GM18867 (cell line): Measurements from ENCODE around the gene NOL8.

Experiments
- ATAC-seq: cut with Tn5 transposase; IDR thresholded peaks from one replicate; pipeline ENCODE4 v1.9.1; 2021; ENCODE audit warnings: mild to moderate bottlenecking, moderate library complexity; ENCODE audit not compliant: unreplicated experiment

The NOL8 gene

GRCh38 chr9:92325269-92325990 lies at the start of gene NOL8, which contains the start of gene CENPP:
Gene NOL8 (minus strand): TSS chr9:92325350. CDS start chr9:92324161, 1,189 bp downstream.
Gene CENPP (plus strand): TSS chr9:92325953.
- peak; percentile 95 for ATAC-seq

GRCh38 chr9:92373167-92373566 lies 48.0 kb upstream of the NOL8 start:
- ATAC-seq, result no peak

DNA sequence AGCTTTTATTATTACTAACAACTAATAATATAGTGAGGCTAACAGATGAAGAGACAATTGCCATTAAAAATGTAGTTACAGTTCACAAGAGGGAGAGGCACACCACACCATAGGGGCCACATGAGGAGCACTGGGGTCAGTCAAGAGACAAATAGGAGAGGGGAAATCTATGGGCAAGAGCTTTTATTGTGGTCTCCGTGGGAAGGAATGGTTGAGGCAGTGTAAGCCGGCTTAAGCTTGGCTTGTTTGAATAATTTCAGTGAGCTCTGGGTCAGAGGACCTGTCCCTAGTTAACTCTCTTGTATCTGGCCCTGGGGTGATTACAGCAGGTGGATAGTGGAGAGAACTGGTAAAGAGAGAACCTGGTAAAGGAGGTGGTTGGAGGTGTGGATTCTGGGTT lies 43.9 kb upstream of the NOL8 start:
- ATAC-seq, result no peak

DNA sequence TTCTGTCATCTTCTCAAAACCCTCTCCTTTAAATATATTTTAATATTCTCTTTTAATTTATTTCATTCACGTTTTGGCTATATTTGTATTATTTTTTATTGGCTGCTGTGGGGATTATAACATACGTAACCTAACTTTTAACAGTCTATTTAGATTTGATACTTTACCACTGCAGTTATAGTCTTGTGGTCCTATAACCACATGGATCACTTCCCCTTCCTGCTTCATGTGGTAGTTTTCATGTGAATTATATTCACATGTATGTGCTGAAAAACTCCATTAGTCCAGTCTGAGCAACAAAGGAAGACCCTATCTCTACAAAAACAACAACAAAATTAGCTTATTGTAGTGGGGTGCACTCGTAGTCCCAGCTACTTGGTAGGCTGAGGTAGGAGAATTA lies 34.9 kb upstream of the NOL8 start:
- ATAC-seq, result no peak

DNA sequence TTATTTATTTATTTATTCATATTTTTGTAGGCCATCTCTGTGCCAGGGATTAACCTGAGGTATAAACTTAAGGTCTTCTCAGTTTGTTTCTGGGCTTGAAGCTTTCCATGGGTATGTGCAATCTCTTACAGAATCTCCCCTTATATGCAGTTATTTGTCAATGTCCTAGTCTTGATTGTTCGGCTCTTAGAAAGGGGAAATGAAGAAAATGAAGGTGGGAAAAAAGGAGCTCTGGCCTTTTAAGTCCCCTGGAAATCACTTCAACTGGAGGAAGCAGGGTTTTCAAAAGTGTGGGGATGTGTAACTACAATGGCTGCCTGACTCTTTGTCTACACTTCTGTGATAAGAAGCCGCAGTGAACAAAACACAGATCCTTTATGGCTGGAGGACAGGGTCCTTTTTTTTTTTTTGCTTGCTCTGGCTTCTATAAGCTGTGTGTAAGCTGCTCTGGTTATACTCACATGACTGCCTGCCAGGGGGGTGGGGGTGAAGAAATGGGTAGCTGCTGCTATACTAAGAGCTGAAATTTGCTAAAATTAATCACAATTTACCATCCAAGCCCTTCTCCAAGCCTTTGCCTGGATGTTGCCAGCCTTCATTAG lies 34.3 kb upstream of the NOL8 start:
- no peak for ATAC-seq

- no peak for ATAC-seq
Observed at GRCh38 chr9:92353051-92353450, 27.9 kb upstream of the NOL8 start.

GRCh38 chr9:92350740-92351133 lies 25.6 kb upstream of the NOL8 start:
- no peak for ATAC-seq

GRCh38 chr9:92349771-92350739 lies 24.9 kb upstream of the NOL8 start:
- ATAC-seq, result no peak

DNA sequence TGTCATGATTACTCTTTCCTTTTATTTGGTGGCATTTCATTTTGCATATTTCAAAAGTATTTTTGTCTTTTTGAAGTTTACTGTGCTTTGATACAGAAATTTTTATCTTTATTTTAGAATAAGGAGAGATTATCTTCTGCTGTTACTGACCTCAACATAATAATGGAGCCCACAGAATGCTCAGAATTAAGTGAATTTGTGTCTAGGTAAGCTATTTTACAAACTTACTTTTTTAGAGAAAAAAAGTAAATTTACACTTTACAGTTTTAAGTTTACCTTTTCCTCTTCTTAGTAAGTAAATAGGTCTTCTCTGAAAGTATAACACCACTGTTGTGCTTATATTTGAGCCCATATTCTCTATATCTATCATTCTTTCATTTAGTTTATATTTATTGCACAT lies 20.4 kb upstream of the NOL8 start:
- ATAC-seq, result no peak

GRCh38 chr9:92342825-92343488 lies 17.8 kb upstream of the NOL8 start:
- no peak for ATAC-seq

- ATAC-seq, result no peak
Observed at GRCh38 chr9:92341578-92341977, 16.4 kb upstream of the NOL8 start.

DNA sequence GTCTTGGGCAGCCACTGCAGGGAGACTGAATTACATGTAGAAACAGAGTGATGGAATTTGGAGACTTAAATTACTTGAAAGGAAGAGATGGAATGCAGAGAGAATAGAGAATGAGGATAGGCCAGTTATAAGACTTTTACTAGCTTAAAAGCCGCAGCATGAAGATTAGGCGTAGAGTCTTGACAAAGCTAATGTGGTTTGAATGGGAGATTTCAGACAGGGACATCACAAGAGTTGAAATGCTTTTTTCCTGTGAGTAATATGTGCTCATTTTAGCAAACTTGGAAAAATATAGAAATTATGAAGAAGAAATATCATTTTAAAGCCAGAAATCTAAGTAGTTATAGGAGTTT lies 8.1 kb upstream of the NOL8 start:
- ATAC-seq, result no peak

DNA sequence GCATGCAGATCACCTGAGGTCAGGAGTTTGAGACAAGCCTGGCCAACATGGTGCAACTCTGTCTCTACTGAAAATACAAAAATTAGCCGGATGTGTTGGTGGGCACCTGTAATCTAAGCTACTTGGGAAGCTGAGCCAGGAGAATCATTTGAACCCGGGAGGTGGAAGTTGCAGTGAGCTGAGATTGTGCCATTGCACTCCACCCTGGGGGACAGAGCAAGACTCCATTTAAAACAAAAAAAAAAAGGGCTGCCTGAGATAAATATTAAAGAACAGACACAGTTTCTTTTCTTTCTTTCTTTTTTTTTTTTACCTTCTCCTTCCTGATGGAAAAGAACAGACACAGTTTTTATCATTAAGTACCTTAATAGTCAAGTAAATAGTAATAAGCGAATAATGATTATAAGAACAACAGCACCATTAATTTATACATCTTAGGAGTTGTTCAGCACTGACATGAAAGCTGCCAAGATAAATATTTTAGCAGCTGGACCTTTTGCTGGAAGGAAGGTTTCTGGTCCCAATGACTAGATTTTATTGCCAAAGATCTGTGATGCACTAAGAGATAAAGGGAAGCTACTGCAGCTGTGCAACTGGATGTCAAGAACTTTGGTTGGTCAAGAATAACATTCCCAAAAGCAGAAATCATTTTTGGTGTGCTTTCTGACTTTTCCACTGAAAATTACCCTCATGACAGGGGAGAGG lies 7.6 kb upstream of the NOL8 start:
- ATAC-seq, result no peak

- no peak for ATAC-seq
Observed at GRCh38 chr9:92328225-92328624, 3.1 kb upstream of the NOL8 start.

- no peak for ATAC-seq
Observed at GRCh38 chr9:92327283-92327850, 2.2 kb upstream of the NOL8 start.

- no peak for ATAC-seq
Observed at GRCh38 chr9:92325991-92326500, 896 bp upstream of the NOL8 start.

- ATAC-seq, result peak; percentile 21
Observed at GRCh38 chr9:92324889-92325268, 271 bp downstream of the NOL8 start.

- ATAC-seq, result no peak
Observed at GRCh38 chr9:92324431-92324830, 719 bp downstream of the NOL8 start.

GRCh38 chr9:92315456-92315855 lies 9.7 kb downstream of the NOL8 start:
- ATAC-seq, result no peak

DNA sequence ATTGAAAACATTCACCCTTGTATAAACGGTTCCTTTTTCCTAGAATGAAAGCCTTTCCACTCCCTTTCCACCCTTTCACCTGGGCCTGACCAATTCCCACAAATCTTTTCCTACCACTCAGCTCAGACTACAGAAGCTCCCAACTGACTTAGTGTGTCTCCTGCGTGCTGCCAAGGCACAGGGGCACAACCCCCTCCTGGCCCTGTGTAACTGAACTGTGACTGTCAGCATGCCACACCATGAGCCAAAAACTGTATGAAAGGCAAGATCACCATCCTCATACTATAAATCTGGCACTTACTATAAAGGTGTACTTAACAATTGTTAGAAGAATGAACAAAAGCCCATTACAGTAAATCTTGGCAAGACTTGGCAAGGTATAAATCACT lies 11.5 kb downstream of the NOL8 start:
- no peak for ATAC-seq
